Measurements from ENCODE around the gene GAGE13. TPM values are rescaled to one million over a fixed set of nuclear protein-coding genes. Genes with fewer than 3 reads are reported as not detected.
"Not testable (repeated sequence)": the region's sequence is repeated elsewhere in the genome, so short reads cannot be mapped to it uniquely, and the experiment has no call there.

The GAGE13 gene
- total and polyA plus RNA-seq, 2 of the 4 experiments (the other 2 are of a cell fraction) = not detected

- H4K20me1 ChIP-seq (ENCODE audit: insufficient read depth, low read length); H4K91ac ChIP-seq (ENCODE audit: insufficient read depth, low read depth, low read length); H3K4me1 ChIP-seq (ENCODE audit: control insufficient read depth, insufficient read depth, low read length); H3K23ac ChIP-seq (ENCODE audit: low read depth, low read length); H3K56ac ChIP-seq (ENCODE audit: extremely low read depth, insufficient read depth, low read length); H2BK15ac ChIP-seq (ENCODE audit: low read depth, low read length); H3K9me1 ChIP-seq (ENCODE audit: insufficient read depth, low read length); H2BK5ac ChIP-seq (ENCODE audit: low read depth, low read length, poor library complexity, severe bottlenecking); H3K27me3 ChIP-seq (ENCODE audit: control insufficient read depth, insufficient read depth, low read length); H3K36me3 ChIP-seq (ENCODE audit: control insufficient read depth, insufficient read depth, low read length); H3K4ac ChIP-seq (ENCODE audit: low read depth, low read length); H2BK120ac ChIP-seq (ENCODE audit: low read depth, low read length); CTCF ChIA-PET; H2AK5ac ChIP-seq (ENCODE audit: low read depth, low read length); BruUV-seq (replicated peaks); H2AFZ ChIP-seq (replicated peaks; ENCODE audit: low read length, poor library complexity); H2BK20ac ChIP-seq (ENCODE audit: low read depth, low read length); DNase-seq; dilution Hi-C loops (cut with HindIII; ENCODE audit: low sequenced_read_pairs, unreplicated experiment); H3K4me2 ChIP-seq (ENCODE audit: low read depth, low read length); H3K27ac ChIP-seq (ENCODE audit: insufficient read depth, low read length); intact Hi-C loops (cut with micrococcal nuclease); H3K18ac ChIP-seq (ENCODE audit: low read depth, low read length); ATAC-seq (ENCODE audit: low read depth); H3K79me1 ChIP-seq (ENCODE audit: low read depth in 1 of 2, low read length in 2 of 2); H2AK9ac ChIP-seq (replicated peaks; ENCODE audit: low read depth, low read length, poor library complexity); H4K5ac ChIP-seq (ENCODE audit: low read depth, low read length); H3K9me3 ChIP-seq (ENCODE audit: control insufficient read depth, insufficient read depth, low read length); H3K14ac ChIP-seq (replicated peaks; ENCODE audit: low read depth, low read length); H3K4me3 ChIP-seq (ENCODE audit: insufficient read depth, low read depth, low read length); POLR2A ChIA-PET (ENCODE audit: unreplicated experiment); H3K9ac ChIP-seq (ENCODE audit: low read depth, low read length); in situ Hi-C loops (cut with MboI; ENCODE audit: low sequenced_read_pairs); H4K8ac ChIP-seq (ENCODE audit: low read depth in 2 of 2, low read length in 2 of 2): not testable (repeated sequence)
- no CpG with 5 or more reads among the region's 11 CpGs for WGBS, 2 experiments (ENCODE audit: extremely low coverage in 2 of 2, insufficient read length in 1 of 2)
Measured at GRCh38 chrX:49330421-49330820, 961 bp upstream of the GAGE13 start.

DNA sequence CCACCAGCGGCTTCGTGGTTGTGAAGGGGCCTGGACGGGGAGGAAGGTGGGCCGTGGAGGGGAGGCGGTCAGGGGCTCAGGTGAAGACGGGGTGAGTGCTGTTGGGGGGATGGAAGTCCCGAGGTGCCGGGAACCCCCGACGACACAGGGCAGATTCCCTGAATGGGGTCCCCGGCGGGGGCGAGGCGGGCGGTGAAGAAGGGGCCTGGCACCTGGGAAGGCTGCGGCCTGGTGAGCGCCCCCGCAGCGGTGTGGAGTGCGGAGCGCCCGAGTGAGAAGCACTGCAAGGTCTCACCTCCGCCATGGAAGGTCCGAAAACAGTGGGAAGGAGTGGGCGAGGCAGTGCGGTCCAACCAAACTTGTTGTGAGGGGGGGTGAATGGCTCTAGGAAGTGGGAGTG is 459 bp downstream of the GAGE13 start:
- H3K56ac ChIP-seq (ENCODE audit: extremely low read depth, insufficient read depth, low read length); H3K4me2 ChIP-seq (ENCODE audit: low read depth, low read length); H3K27ac ChIP-seq (ENCODE audit: insufficient read depth, low read length); H3K9ac ChIP-seq (ENCODE audit: low read depth, low read length); H2BK120ac ChIP-seq (ENCODE audit: low read depth, low read length); H2BK5ac ChIP-seq (ENCODE audit: low read depth, low read length, poor library complexity, severe bottlenecking); ATAC-seq (ENCODE audit: low read depth); H4K8ac ChIP-seq (ENCODE audit: low read depth in 2 of 2, low read length in 2 of 2); H3K18ac ChIP-seq (ENCODE audit: low read depth, low read length); H4K5ac ChIP-seq (ENCODE audit: low read depth, low read length); BruUV-seq (replicated peaks); in situ Hi-C loops (cut with MboI; ENCODE audit: low sequenced_read_pairs); H3K36me3 ChIP-seq (ENCODE audit: control insufficient read depth, insufficient read depth, low read length); H3K79me1 ChIP-seq (ENCODE audit: low read depth in 1 of 2, low read length in 2 of 2); H2AK9ac ChIP-seq (replicated peaks; ENCODE audit: low read depth, low read length, poor library complexity); dilution Hi-C loops (cut with HindIII; ENCODE audit: low sequenced_read_pairs, unreplicated experiment); POLR2A ChIA-PET (ENCODE audit: unreplicated experiment); H3K23ac ChIP-seq (ENCODE audit: low read depth, low read length); H3K9me1 ChIP-seq (ENCODE audit: insufficient read depth, low read length); H4K20me1 ChIP-seq (ENCODE audit: insufficient read depth, low read length); intact Hi-C loops (cut with micrococcal nuclease); H2AK5ac ChIP-seq (ENCODE audit: low read depth, low read length); H2BK20ac ChIP-seq (ENCODE audit: low read depth, low read length); CTCF ChIA-PET; H3K27me3 ChIP-seq (ENCODE audit: control insufficient read depth, insufficient read depth, low read length); H4K91ac ChIP-seq (ENCODE audit: insufficient read depth, low read depth, low read length); H3K4ac ChIP-seq (ENCODE audit: low read depth, low read length); H2AFZ ChIP-seq (replicated peaks; ENCODE audit: low read length, poor library complexity); H3K4me1 ChIP-seq (ENCODE audit: control insufficient read depth, insufficient read depth, low read length); DNase-seq; H3K4me3 ChIP-seq (ENCODE audit: insufficient read depth, low read depth, low read length); H2BK15ac ChIP-seq (ENCODE audit: low read depth, low read length); H3K9me3 ChIP-seq (ENCODE audit: control insufficient read depth, insufficient read depth, low read length); H3K14ac ChIP-seq (replicated peaks; ENCODE audit: low read depth, low read length): not testable (repeated sequence)
- WGBS, 2 experiments (ENCODE audit: extremely low coverage in 2 of 2, insufficient read length in 1 of 2) = no CpG with 5 or more reads among the region's 26 CpGs
